ENCODE measurements around the gene ROMO1.
"Not testable (repeated sequence)": the region's sequence is repeated elsewhere in the genome, so short reads cannot be mapped to it uniquely, and the experiment has no call there.

Gene ROMO1

DNA sequence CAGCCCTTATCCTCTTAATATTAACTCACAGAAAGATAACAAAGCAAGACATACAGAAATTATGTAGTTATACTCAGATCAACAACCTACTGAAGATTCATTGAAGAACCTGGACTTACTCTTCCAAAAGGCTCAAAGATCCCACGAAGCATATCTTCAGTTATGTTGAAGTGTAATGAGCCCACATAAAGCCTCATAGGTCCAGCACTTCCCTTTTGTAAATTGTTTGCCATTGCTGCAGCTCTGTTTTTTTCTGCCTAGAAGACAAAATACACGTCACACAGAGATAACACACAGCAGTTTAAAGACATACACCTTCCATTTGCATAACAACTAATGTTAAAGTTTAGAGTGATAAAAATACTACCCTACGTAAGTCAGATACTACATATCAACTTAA is 22.4 kb downstream of the ROMO1 start:
- H3K27me3 ChIP-seq (ENCODE audit: low read depth): no peaks in the 10 kb centered on the region
- peaks cover 99% of the 10 kb centered on the region for H3K36me3 ChIP-seq (replicated peaks)
- H3K9me3 ChIP-seq: no peaks in the 10 kb centered on the region
- no peak overlapping the region for H3K4me3 ChIP-seq
- DNase-seq (ENCODE audit: low spot score in 2 of 2): no peak
- H3K4me1 ChIP-seq: no peaks in the 10 kb centered on the region
- in situ Hi-C loops (cut with MboI; ENCODE audit: low sequenced_read_pairs): no loop called here

DNA sequence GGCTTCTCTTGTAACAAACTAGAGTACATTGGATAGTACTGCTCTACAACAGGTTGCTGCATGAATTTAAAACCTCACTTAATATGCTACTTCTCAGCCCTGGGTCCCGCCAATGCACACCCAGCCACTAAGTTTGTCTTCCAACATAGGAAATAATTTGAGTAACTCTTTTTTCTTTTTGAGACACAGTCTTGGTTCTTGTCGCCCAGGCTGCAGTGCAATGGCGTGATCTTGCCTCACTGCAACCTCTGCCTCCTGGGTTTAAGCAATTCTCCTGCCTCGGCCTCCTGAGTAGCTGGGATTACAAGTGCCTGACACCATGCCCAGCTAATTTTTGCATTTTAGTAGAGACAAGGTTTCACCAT is 24.1 kb downstream of the ROMO1 start:
- H3K4me3 ChIP-seq; H3K9me3 ChIP-seq; DNase-seq (ENCODE audit: low spot score in 2 of 2); H3K27me3 ChIP-seq (ENCODE audit: low read depth); H3K4me1 ChIP-seq; in situ Hi-C loops (cut with MboI; ENCODE audit: low sequenced_read_pairs): not testable (repeated sequence)
- peaks cover 96% of the 10 kb centered on the region for H3K36me3 ChIP-seq (replicated peaks)

DNA sequence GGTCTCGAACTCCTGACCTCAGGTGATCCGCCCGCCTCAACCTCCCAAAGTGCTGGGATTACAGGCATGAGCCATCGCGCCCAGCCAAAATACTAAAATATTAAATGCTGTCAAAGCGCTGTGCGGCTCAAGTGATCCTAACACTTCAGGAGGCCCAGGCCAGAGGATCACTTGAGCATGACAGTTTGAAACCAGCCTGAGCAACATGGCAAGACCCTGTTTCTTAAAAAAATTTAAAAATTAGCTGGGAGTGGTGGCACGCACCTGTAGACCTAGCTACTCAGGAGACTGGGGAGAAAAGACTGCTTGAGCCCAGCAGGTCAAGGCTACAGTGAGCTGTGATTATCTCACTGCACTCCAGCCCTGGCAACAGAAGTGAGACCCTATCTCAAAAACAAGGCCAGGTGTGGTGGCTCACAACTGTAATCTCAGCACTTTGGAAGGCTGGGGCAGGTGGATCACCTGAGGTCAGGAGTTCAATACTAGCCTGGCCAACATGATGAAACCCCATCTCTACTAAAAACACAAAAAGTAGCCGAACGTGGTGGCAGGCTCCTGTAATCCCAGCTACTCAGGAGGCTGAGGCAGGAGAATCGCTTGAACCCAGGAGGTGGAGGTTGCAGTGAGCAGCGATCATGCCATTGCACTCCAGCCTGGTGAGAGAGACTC is 24.6 kb downstream of the ROMO1 start:
- H3K9me3 ChIP-seq; H3K4me3 ChIP-seq; DNase-seq (ENCODE audit: low spot score in 2 of 2); H3K27me3 ChIP-seq (ENCODE audit: low read depth); H3K4me1 ChIP-seq; in situ Hi-C loops (cut with MboI; ENCODE audit: low sequenced_read_pairs): not testable (repeated sequence)
- peaks cover 96% of the 10 kb centered on the region for H3K36me3 ChIP-seq (replicated peaks)

DNA sequence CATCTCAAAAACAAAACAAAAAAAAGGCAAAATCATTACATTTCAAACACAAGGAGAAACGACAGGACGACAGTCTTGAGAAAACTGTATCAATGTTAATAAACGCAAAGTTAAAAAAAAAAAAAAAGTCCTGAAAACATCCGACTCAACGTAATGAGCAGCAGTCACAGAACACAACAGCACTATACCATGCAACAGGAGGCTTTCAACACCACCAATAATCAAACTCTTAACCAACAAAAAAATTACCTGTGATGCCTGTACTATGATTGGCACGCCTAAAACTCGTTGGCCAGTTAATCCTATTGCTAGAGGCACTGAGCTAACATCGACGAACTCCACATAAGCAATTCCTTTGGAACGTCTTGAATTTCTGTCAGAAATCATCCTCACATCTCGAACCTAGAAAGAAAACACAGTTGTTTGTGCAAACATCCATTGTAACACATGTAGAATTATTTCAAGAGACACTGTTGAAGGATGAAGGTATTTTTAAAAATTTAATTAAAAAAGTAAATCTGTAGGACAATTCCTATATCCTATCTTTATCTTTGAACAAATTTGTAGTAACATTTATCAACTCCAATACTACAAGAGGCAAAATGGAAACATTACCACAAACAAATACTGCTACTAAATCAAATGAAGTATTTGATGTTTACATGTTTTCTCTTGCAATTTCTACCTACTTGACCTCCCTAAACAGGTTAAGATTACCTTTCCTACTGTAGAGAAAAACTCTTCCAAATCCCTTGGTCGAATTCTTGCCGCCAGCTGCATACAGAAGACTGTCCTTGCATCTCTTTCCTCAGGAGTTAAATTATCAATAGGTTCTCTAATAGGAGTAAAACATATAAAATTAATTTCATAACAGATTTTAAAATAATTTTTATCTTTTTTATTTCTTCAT is 25.4 kb downstream of the ROMO1 start:
- Histone ChIP-seq H3K4me1 (no peaks in the 10 kb centered on the region), H3K27me3 (ENCODE audit: low read depth) (no peaks in the 10 kb centered on the region), H3K4me3 (no peak overlapping the region), H3K36me3 (replicated peaks) (peaks cover 96% of the 10 kb centered on the region), H3K9me3 (no peaks in the 10 kb centered on the region)
- in situ Hi-C loops (cut with MboI; ENCODE audit: low sequenced_read_pairs): no loop called here
- DNase-seq (ENCODE audit: low spot score in 2 of 2): no peak

DNA sequence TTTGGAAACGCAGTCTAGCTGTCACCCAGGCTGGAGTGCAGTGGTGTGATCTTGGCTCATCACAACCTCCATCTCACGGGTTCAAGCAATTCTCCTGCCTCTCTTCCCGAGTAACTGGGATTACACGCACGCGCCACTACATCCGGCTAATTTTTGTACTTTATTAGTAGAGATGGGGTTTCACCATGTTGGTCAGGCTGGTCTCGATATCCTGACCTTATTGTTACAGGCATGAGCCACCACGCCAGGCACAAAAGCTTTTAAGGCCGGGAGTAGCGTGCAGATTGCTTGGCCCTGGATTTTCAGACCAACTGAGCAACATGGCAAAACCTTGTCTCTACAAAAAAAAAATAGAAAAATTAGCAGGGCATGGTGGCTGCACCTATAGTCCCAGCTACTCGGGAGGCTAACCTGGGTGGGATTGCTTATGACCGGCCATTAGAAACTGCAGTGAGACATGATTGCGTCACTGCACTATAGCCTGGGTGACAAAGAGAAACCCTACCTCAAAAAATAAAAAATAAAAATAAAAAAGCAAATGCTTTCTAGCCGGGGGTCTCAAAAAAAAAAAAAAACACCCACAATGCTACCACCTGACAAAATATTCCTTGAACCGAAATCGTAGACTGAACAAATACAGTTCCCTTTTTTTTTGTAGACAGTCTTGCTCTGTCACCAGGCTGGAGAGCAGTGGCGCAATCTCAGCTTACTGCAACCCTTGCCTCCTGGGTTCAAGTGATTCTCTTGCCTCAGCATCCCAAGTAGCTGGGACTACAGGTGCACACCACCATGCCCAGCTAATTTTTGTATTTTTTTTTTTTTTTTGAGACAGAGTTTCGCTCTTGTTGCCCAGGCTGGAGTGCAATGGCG is 27.9 kb downstream of the ROMO1 start:
- Histone ChIP-seq H3K9me3 (no peaks in the 10 kb centered on the region), H3K27me3 (ENCODE audit: low read depth) (no peaks in the 10 kb centered on the region), H3K36me3 (replicated peaks) (peaks cover 96% of the 10 kb centered on the region), H3K4me1 (peaks cover 15% of the 10 kb centered on the region), H3K4me3 (no peak overlapping the region)
- DNase-seq (ENCODE audit: low spot score in 2 of 2): no peak
- in situ Hi-C loops (cut with MboI; ENCODE audit: low sequenced_read_pairs): no loop called here

DNA sequence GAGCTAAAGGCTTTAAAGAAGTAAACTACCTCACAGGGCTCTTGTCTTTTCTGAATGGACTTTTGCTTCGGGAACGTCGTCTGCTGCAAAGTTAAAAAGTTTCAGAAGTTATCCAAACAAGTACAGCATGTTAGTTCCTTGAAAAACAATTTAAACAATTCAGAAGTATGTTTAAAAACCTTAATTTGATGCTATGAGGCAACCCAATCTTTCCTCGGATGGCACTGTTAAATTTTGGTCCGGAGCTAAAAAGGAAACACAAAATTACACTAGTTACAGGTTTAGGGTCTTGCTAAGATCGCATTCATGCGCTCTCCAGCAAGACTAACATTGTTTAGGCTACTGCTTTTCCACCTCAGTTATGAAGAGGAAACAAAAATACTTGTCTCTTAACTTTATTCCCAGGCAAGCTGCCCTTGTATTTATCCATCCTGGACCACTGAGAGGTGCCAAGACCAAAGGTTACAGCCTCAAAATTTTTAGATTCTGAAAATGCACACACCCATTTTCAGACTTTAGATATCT is 30.1 kb downstream of the ROMO1 start:
- Histone ChIP-seq H3K4me3 (no peak overlapping the region), H3K27me3 (ENCODE audit: low read depth) (no peaks in the 10 kb centered on the region), H3K36me3 (replicated peaks) (peaks cover 98% of the 10 kb centered on the region), H3K9me3 (no peaks in the 10 kb centered on the region), H3K4me1 (peaks cover 15% of the 10 kb centered on the region)
- DNase-seq (ENCODE audit: low spot score in 2 of 2): no peak
- in situ Hi-C loops (cut with MboI; ENCODE audit: low sequenced_read_pairs): no loop called here

DNA sequence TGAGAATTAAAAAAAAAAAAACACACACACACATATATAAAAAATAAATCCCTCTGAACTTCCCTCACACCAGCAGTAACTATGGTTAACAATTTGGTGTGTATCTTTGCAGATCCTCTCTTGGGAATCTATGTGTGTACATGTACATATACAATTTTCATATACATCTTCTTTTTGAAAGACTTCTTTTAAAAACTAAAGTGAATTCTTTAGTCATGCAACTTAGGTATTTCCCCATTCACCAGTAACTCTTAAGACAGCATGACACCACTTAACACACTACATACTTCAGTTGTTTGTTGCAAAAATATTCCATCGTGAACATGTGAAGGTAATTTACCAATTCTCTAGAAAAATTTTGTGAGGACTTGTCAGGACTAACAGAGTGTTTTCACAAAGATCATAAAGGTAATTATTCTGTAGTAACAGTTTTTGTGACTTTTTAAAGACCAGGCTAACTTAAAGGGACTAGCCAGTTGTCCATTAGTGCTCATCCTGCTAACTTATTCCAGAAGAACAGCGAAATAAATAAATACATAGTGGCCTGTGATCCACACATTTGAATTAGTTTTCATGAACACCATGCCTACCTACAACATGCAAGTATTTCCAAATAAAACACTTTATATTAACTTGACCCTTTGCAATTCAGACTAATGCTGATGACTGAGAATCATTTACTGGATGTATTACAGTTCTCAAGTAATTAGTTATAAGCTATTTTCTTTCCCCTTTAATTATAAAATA is 30.8 kb downstream of the ROMO1 start:
- Histone ChIP-seq H3K27me3 (ENCODE audit: low read depth) (no peaks in the 10 kb centered on the region), H3K9me3 (no peaks in the 10 kb centered on the region), H3K4me3 (no peak overlapping the region), H3K36me3 (replicated peaks) (peaks cover 98% of the 10 kb centered on the region), H3K4me1 (peaks cover 15% of the 10 kb centered on the region)
- DNase-seq (ENCODE audit: low spot score in 2 of 2): no peak
- in situ Hi-C loops (cut with MboI; ENCODE audit: low sequenced_read_pairs): no loop called here

DNA sequence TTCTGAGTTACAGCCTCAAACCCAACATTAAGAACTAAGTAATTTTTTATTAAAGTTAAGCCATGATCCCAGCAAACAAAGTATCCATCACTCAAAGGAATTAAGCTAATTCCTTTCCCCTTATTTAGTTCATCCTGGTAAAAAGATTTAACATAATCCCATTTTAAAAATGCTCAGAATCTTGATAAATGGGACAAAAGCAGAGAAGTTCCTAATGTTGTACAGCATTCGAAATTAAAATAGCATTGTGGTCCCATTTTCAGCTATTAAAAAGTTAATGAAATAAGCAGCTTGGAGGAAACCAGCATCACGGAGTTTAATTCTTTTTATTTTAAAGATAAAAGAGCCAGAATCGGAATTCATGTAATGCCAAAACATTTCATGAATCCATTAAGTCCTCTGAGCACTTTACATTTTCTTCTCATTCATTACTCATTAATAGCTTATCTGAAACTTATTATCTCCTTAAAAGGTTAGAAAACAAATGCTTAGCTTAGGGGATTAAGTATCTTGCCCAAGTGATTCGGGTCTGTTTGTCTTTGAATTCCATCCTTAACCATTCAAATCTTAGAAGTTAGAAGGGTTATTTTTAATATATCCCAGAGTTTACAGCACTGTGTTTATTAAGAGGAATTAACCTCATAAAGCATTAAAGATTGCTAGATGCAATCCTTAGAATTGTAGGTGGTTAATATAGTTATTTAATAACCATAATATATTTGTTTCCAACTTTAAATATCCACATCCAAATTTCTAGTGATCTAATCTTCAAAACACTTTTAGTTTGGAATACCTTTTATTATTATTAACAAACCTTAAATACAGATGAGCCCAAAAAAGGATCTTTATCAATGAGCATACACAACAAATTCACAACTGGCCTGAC is 31.6 kb downstream of the ROMO1 start:
- no peak overlapping the region for H3K4me3 ChIP-seq
- DNase-seq (ENCODE audit: low spot score in 2 of 2): no peak
- no peaks in the 10 kb centered on the region for H3K9me3 ChIP-seq
- H3K27me3 ChIP-seq (ENCODE audit: low read depth): no peaks in the 10 kb centered on the region
- H3K4me1 ChIP-seq: peaks cover 17% of the 10 kb centered on the region
- in situ Hi-C loops (cut with MboI; ENCODE audit: low sequenced_read_pairs): no loop called here
- H3K36me3 ChIP-seq (replicated peaks): peaks cover 98% of the 10 kb centered on the region

DNA sequence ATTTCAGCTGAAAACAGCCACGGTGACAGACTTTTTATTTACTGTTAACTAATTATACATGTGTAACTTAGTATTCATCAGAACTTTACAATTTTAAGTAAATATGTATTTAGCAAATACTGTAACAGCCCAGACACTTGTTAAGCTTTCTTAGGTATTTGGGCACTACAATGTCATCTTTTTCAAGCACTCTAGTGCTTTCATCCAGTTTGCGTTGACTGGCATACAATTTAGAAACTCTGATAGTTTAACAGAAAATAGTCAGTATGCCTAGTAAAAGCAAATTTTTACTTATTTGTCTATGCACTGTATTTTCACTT is 32.2 kb downstream of the ROMO1 start:
- in situ Hi-C loops (cut with MboI; ENCODE audit: low sequenced_read_pairs): no loop called here
- Histone ChIP-seq H3K9me3 (no peaks in the 10 kb centered on the region), H3K27me3 (ENCODE audit: low read depth) (no peaks in the 10 kb centered on the region), H3K4me1 (peaks cover 23% of the 10 kb centered on the region), H3K4me3 (no peak overlapping the region), H3K36me3 (replicated peaks) (peaks cover 98% of the 10 kb centered on the region)
- no peak for DNase-seq (ENCODE audit: low spot score in 2 of 2)

DNA sequence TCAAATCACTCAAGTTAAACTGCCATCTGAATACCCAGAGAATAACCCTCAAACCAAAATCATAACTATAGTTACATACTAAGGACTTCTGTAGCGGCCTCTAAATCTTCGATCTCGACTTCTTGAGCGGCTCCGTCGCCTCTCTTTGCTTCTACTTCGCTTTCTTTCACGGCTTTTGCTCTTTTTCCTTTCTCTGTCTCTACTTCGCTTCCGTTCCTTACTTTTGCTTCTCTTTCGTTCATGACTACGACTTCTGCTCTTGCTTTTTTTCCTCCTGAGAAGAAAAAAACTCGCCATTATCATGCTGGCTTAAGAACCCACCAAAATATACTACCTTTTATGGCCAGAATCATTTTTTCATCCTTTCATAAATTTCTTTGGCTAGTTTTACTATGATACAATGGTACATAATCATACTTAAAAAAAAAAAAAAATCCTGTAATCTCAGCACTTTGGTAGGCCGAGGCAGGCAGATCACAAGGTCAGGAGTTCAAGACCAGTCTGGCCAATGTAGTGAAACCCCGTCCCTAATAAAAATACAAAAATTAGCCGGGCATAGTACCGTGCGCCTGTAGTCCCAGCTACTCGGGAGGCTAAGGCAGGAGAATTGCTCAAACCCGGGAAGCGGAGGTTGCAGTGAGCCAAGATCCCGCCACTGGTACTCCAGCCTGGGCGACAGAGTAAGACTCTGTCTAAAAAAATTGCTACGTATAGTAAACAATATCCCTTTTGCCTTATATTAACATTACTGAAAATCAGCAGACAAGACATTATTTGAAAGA is 32.8 kb downstream of the ROMO1 start:
- no peak overlapping the region for H3K4me3 ChIP-seq
- H3K9me3 ChIP-seq: no peaks in the 10 kb centered on the region
- in situ Hi-C loops (cut with MboI; ENCODE audit: low sequenced_read_pairs): no loop called here
- DNase-seq (ENCODE audit: low spot score in 2 of 2): no peak
- peaks cover 98% of the 10 kb centered on the region for H3K36me3 ChIP-seq (replicated peaks)
- peaks cover 24% of the 10 kb centered on the region for H3K4me1 ChIP-seq
- H3K27me3 ChIP-seq (ENCODE audit: low read depth): no peaks in the 10 kb centered on the region

DNA sequence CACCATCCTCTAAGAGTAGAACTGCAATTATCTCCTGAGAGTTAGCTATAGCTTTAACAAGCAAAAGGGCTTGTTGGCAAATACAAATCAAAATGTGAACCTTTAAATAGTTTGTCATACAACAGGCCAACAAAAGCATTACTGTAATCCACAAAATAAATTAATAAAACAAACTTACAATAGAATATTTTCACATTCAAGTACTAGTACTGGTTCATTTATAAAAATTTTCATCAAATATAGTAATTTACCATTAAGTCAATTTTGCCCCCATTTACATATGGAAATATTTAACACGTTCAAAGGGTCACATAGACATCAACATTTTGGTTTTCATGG is 33.4 kb downstream of the ROMO1 start:
- no peak for DNase-seq (ENCODE audit: low spot score in 2 of 2)
- H3K4me3 ChIP-seq: no peak overlapping the region
- peaks cover 24% of the 10 kb centered on the region for H3K4me1 ChIP-seq
- no peaks in the 10 kb centered on the region for H3K27me3 ChIP-seq (ENCODE audit: low read depth)
- no peaks in the 10 kb centered on the region for H3K9me3 ChIP-seq
- peaks cover 100% of the 10 kb centered on the region for H3K36me3 ChIP-seq (replicated peaks)
- in situ Hi-C loops (cut with MboI; ENCODE audit: low sequenced_read_pairs): no loop called here

DNA sequence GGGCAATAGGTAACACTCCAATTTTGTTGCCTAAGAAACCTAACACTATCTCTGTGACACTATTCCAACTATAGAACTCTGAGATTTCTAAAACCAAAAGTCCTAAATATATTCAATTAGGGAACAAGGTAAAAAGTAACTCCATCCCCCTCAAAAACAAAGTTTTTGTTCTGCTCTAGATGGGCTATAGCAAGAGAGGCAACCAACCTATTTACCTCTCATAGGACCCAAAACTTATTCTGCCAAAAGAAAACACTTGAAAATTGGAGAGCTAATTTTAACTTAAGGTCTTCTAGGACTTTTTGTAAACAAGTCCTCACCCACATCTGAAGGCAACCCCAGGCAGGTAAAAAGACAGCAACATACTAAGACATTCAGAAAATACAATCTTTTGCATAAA is 35.2 kb downstream of the ROMO1 start:
- Histone ChIP-seq H3K4me3 (no peak overlapping the region), H3K36me3 (replicated peaks) (peaks cover 99% of the 10 kb centered on the region), H3K9me3 (no peaks in the 10 kb centered on the region), H3K27me3 (ENCODE audit: low read depth) (no peaks in the 10 kb centered on the region), H3K4me1 (peaks cover 33% of the 10 kb centered on the region)
- in situ Hi-C loops (cut with MboI; ENCODE audit: low sequenced_read_pairs): no loop called here
- DNase-seq (ENCODE audit: low spot score in 2 of 2): no peak

Measured in HAP-1 (cell line).